ENCODE measurements around the gene STX3. TPM values are rescaled to one million over a fixed set of nuclear protein-coding genes. Genes with fewer than 3 reads are reported as not detected.

STX3 gene
- total and polyA plus RNA-seq, 2 of the 8 experiments (the other 6 are each of a cell fraction or from before 2014, with no cell fraction given) = 50.5 to 56.1 TPM

- H3K4me3 ChIP-seq (ENCODE audit: extremely low read depth in 1 of 4, insufficient read depth in 2 of 4, low read depth in 3 of 4, low read length in 4 of 4) = no peak overlapping the region
- no peak overlapping the region for H2AK5ac ChIP-seq (ENCODE audit: low read depth, low read length)
- no peak for DNase-seq (ENCODE audit: low read depth in 1 of 2, low spot score in 2 of 2)
- H3K9ac ChIP-seq (replicated peaks in 1 of 4; ENCODE audit: extremely low read depth in 1 of 4, low read depth in 3 of 4, low read length in 3 of 4) = no peak overlapping the region
- H3K56ac ChIP-seq (replicated peaks; ENCODE audit: insufficient read length, low read depth, low read length) = no peak overlapping the region
- no peak overlapping the region for H3K14ac ChIP-seq (ENCODE audit: insufficient read length)
- no peak overlapping the region for H2AFZ ChIP-seq (ENCODE audit: low read length)
- H3K79me2 ChIP-seq (ENCODE audit: control insufficient read depth in 1 of 2, insufficient read depth in 2 of 2, low read length in 2 of 2) = no peaks in the 10 kb centered on the region
- H4K8ac ChIP-seq (ENCODE audit: extremely low read depth, insufficient read depth, low read length) = no peak overlapping the region
- no peak overlapping the region for H4K5ac ChIP-seq (ENCODE audit: insufficient read length, low read depth, low read length)
- no peaks in the 10 kb centered on the region for H3K27me3 ChIP-seq (replicated peaks in 1 of 4; ENCODE audit: control insufficient read depth in 3 of 4, extremely low read depth in 1 of 4, insufficient read depth in 3 of 4, low read length in 3 of 4)
- no peak overlapping the region for H3K4ac ChIP-seq (replicated peaks; ENCODE audit: insufficient read length, low read depth, low read length)
- H2BK20ac ChIP-seq (ENCODE audit: low read length) = no peak overlapping the region
- no peak overlapping the region for H3K4me2 ChIP-seq (ENCODE audit: insufficient read depth in 1 of 2, low read depth in 2 of 2, low read length in 2 of 2)
- H2BK12ac ChIP-seq (ENCODE audit: low read depth, low read length) = no peak overlapping the region
- no peak overlapping the region for H3K18ac ChIP-seq (ENCODE audit: extremely low read depth, low read length)
- H4K20me1 ChIP-seq (replicated peaks in 1 of 2; ENCODE audit: control insufficient read depth in 1 of 2, insufficient read depth in 2 of 2, low read length in 2 of 2) = no peaks in the 10 kb centered on the region
- H3K23me2 ChIP-seq (ENCODE audit: low read depth, low read length) = no peaks in the 10 kb centered on the region
- no peak overlapping the region for H2BK5ac ChIP-seq (ENCODE audit: low read depth, low read length)
- no peak overlapping the region for H3K23ac ChIP-seq (ENCODE audit: insufficient read length)
- no peak overlapping the region for H2BK120ac ChIP-seq (replicated peaks; ENCODE audit: low read depth, low read length)
- no peak overlapping the region for H4K91ac ChIP-seq (replicated peaks; ENCODE audit: insufficient read length, low read length)
- CTCF ChIA-PET (ENCODE audit: partially characterized antibody) = interaction anchor here (1.1 to 2.0 kb wide), 5 partner anchors 15 to 35 kb away, joined by 3 to 5 read pairs (median 3); partner anchors contain the start of gene STX3
- H3K9me3 ChIP-seq (ENCODE audit: insufficient read depth in 2 of 2, low read depth in 1 of 2, low read length in 1 of 2) = peaks cover 0 to 4% of the 10 kb centered on the region in 2 experiments; a peak in 1 of 4 replicates
- FAIRE-seq = no peak
- H3K27ac ChIP-seq (ENCODE audit: low read depth, low read length) = no peak overlapping the region
- 96% methylated on average over 4 of the region's 4 CpGs; no CpG with 5 or more reads in 1 of the 2 experiments for WGBS, 2 experiments (ENCODE audit: extremely low coverage in 1 of 2, insufficient coverage in 1 of 2, insufficient read length in 1 of 2, insufficient replicate concordance in 2 of 2, low coverage in 1 of 2, low lambda C conversion rate in 2 of 2, missing lambda C conversion rate in 1 of 2)
- H3K79me1 ChIP-seq (ENCODE audit: low read depth, low read length) = no peaks in the 10 kb centered on the region; the same call in 1 of the 2 replicates
- POLR2A ChIA-PET (ENCODE audit: partially characterized antibody) = no interaction called here
- no peaks in the 10 kb centered on the region for H3K4me1 ChIP-seq (replicated peaks in 1 of 4; ENCODE audit: control insufficient read depth in 3 of 4, insufficient read depth in 4 of 4, low read length in 3 of 4)
- peaks cover 8 to 48% (median 28%) of the 10 kb centered on the region in 4 experiments; a peak in 7 of 8 replicates for H3K36me3 ChIP-seq (ENCODE audit: control insufficient read depth in 2 of 4, insufficient read depth in 4 of 4, low read length in 3 of 4)
- no peak overlapping the region for H2BK15ac ChIP-seq (ENCODE audit: low read length)
- TF ChIP-seq CEBPB (IDR thresholded peaks at IDR 0.05; ENCODE audit: low read depth, low read length) (no peak), SP1 (IDR thresholded peaks at IDR 0.05; ENCODE audit: low read depth, low read length) (no peak), TCF12 (IDR thresholded peaks at IDR 0.05; ENCODE audit: low read depth, low read length) (no peak), JUND (IDR thresholded peaks at IDR 0.05; ENCODE audit: low read length) (no peak), SIRT6 (IDR thresholded peaks at IDR 0.05; ENCODE audit: low read length) (no peak), CREB1 (IDR thresholded peaks at IDR 0.05) (no peak), ZNF274 (IDR thresholded peaks at IDR 0.05; ENCODE audit: borderline replicate concordance, extremely low read depth, low read length) (no peak), ASH2L (IDR thresholded peaks at IDR 0.05; ENCODE audit: low read length) (no peak), CHD1 (IDR thresholded peaks at IDR 0.05; ENCODE audit: low read depth, low read length) (no peak), E2F6 (IDR thresholded peaks at IDR 0.05) (no peak), USF2 (IDR thresholded peaks at IDR 0.05; ENCODE audit: low read length) (no peak), NANOG (IDR thresholded peaks at IDR 0.05; ENCODE audit: insufficient read depth, low read depth, low read length, poor library complexity, severe bottlenecking) (no peak)
These were observed 32.0 kb downstream of the STX3 start for GRCh38 chr11:59787255-59787588.

Data from H1 (cell line).